Mammary epithelial cell (primary cell): ENCODE results near the gene DCN.

Source experiments
- EZH2 ChIP-seq: IDR thresholded peaks from 2 replicates; pipeline ENCODE4 v1.6.1; 2012; ENCODE audit warnings: low read length, inconsistent platforms, borderline replicate concordance
- TF ChIP-seq, protein P1 (sequence below), 2 donors: IDR thresholded peaks in 1 of 2; conservative IDR thresholded peaks in 1 of 2; 2 replicates each; pipeline ENCODE4 v1.5.1; 2011 to 2012; ENCODE audit warnings: inconsistent platforms in 2 of 2, low read length in 2 of 2, mild to moderate bottlenecking in 2 of 2, control low read depth in 1 of 2, low read depth in 1 of 2; ENCODE audit not compliant: insufficient read depth in 1 of 2; ENCODE audit errors: extremely low read depth in 1 of 2

DNA sequence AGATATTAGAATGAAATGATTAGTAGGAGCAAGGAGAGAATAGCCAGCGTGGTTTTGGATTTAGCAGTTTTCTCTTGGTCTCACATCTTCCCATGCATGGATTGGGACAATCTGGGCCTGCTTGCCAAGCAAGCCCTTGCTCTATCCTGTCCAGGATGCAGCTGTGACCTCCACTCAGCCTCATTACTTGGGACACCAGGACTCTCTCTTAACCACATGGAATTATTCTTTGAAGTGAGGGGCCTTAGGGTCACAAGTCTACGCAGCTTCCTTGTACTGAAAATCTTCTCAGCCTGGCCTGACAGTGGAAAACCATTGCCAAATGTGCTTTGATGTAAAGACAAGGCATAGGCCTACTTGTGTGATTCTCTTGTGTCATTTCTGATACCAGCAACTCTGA lies 28.0 kb upstream of the DCN start:
- TF ChIP-seq, protein P1, sequence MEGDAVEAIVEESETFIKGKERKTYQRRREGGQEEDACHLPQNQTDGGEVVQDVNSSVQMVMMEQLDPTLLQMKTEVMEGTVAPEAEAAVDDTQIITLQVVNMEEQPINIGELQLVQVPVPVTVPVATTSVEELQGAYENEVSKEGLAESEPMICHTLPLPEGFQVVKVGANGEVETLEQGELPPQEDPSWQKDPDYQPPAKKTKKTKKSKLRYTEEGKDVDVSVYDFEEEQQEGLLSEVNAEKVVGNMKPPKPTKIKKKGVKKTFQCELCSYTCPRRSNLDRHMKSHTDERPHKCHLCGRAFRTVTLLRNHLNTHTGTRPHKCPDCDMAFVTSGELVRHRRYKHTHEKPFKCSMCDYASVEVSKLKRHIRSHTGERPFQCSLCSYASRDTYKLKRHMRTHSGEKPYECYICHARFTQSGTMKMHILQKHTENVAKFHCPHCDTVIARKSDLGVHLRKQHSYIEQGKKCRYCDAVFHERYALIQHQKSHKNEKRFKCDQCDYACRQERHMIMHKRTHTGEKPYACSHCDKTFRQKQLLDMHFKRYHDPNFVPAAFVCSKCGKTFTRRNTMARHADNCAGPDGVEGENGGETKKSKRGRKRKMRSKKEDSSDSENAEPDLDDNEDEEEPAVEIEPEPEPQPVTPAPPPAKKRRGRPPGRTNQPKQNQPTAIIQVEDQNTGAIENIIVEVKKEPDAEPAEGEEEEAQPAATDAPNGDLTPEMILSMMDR (conservative IDR thresholded peaks at IDR 0.05 in 1 of 2, IDR thresholded peaks at IDR 0.05 in 1 of 2; ENCODE audit: extremely low read depth in 1 of 2, insufficient read depth in 1 of 2, low read depth in 1 of 2, low read length in 2 of 2): no peak
- no peak for TF ChIP-seq EZH2
